NCI-H1417 treated with DMSO at 0.1 percent for 48 hours (cell line): ENCODE measurements around the gene SRP68.

Experiments used
- DNase-seq: peaks from one replicate; lab custom pipeline; 2025; lab: John Stamatoyannopoulos, UW

The SRP68 gene

DNA sequence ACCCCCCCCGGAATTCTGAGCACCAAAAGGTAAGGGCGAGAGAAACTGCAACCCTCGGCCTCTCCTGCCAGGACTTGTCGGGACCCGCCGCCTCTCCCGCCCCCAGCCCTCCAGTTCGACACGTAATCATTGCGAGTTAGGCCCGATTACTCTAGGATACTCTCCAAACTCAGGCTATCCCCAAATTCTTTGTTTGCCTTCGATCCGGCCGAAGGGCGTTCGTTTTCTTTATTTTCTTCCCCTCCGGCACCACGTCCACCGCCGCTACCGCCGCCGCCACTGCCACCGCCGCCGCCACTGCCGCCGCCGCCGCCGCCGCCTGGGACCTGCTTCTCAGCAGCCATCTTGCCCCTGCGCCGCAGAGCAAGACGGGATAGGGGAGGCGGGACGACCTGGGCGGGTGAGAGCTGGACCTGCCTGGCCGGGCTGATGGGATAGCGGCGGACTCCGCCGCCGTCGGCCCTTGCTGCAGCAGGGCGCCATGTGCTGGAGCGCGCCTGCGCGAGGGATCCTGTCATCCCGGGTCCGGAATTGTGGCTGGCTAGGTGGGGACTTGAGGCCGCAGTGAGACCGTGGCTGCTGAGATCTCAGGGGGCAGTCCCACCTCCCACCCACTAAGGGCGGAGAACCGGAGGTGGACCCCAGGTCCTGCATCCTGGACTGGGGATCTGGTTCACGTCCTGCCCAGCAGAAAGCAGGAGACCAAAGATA lies at the start of gene SRP68:
SRP68 (minus strand) TSS at position 370 of the 711 bp plus-strand sequence; CDS start at position 344, 26 bp downstream.
- peak; percentile 62 for DNase-seq

DNA sequence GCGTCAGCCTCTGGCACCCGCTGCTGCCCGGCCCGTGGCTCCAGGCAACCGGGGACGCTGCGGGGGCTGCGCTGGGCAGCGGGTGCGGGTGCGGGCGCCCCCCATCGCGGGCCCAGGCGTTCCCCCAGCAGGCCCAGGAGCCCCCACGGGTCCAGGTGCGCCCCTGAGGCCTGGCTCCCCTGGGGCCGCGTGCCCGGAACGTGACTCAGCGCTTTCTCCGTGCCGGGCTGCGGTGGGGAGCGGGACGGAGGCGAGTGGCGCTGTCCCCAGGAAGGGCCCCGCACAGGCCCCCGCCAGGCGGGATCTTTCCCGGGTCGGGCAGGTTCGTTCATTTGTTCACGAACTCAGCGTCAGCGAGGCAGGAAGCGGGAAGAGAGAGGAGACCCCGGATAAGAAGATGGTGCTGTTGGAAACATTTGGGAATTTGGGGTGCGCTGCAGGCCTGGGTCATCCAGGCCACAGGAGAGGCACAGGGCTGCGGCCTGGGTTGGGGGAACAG lies 49.7 kb upstream of the SRP68 start:
- DNase-seq, result no peak

DNA sequence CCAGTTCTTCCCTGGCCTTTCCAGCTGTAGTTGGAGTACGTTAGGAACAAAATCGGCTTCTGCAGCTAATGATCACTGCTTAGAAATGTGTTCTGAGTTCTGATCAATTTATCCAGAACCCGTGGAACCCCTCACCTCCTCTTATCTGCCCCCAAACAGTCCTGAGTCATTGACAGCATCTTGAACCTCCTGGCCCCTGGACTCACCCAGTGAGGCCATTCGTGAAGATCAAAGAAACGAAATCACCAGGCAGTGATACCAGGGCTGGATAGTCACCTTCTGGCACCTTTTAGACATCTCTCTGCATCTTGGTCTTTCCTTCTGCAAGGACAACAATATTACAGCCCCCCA lies 48.3 kb upstream of the SRP68 start:
- DNase-seq, result no peak

DNA sequence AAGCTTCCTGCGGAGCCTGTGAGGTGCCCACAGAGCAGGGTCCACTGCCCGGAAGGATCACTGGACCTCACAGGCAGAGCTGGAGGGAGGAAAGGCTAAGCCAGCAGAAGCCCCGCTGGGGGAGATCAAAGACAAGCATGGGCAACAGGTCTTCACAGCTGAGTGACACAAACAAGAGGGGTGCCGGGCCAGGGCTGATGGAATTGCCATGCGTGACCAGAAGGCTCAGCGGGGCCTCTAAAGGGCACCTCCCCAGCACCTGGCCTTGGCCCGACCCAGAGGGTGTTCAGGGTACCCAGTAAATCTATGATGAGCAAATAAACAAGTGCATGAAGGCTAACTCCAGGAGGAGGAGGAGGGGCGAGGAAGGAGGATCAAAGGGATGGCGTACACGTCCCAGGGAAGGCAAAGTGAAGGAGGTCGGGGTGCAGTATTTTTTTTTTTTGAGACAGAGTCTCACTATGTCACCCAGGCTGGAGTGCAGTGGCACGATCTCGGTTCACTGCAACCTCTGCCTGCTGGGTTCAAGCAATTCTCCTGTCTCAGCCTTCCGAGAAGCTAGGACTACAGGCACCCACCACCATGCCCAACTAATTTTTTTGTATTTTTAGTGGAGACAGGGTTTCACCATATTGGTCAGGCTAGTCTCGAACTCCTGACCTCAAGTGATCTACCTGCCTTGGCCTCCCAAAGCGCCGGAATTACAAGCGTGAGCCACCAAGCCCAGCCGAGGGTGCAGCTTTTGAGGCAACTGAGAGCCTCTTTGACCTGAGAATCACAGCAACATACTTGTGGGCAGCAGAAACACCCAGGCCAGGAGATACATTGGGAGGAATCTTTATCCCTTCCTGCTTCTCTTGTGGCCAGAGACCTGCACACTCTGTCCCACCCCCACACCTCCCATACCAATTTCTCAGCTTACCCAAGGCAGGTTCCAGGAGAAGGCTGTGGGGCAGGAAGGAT lies 47.4 kb upstream of the SRP68 start:
- DNase-seq, result no peak

DNA sequence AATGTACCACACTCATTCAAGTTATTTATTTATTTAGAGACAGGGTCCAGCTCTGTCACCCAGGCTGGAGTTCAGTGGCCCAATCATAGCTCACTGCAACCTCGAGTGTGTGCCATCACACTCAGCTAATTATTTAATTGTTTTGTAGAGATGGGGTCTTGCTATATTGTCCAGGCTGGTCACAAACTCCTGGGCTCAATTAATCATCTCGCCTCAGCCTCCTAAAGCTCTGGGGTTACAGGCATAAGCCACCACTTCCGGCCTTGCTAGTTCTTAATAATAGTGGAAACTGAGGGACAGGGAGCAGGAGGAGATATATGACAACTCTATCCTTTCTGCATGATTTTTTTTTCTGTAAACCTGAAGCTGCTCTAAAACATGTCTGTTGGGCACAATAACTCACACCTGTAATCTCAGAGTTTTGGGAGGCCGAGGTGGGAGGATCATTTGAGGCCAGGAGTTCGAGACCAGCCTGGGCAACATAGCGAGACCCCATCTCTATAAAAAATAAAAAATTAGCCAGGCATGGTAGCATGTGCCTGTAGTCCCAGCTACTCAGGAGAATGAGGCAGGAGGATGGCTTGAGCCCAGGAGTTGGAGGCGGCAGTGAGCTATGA lies 42.9 kb upstream of the SRP68 start:
- no peak for DNase-seq

DNA sequence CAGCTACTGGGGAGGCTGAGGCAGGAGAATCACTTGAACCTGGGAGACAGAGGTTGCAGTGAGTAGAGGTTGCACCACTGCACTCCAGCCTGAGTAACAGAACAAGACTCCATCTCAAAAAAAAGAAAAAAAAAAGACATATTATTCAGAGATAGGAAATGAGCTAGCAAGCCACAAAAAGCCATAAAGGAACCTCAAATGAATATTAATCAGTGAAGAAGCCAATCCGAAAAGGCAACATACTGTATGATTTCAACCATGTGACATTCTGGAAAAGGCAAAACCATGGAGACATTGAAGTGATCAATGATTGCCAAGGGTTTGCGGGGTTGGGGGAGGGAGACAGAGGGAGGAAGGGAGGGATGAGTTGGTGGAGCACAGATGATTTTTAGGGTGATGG lies 39.6 kb upstream of the SRP68 start:
- DNase-seq, result no peak

DNA sequence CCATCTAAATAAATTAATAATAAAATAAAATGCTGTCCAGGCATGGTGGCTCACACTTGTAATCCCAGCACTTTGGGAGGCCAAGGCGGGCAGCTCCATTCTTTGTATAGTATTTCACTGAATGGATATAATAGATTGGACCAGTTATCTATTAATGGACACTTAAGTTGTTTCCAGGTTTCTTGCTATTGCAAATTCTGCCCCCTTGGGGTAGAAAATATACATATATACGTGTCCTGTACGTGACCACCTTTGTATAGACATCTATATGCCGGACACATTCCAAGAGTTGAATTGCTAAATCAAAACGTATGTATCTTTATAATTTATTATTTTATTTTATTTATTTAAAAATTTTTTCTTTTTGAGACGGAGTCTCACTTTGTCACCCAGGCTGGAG lies 35.2 kb upstream of the SRP68 start:
- DNase-seq, result no peak

DNA sequence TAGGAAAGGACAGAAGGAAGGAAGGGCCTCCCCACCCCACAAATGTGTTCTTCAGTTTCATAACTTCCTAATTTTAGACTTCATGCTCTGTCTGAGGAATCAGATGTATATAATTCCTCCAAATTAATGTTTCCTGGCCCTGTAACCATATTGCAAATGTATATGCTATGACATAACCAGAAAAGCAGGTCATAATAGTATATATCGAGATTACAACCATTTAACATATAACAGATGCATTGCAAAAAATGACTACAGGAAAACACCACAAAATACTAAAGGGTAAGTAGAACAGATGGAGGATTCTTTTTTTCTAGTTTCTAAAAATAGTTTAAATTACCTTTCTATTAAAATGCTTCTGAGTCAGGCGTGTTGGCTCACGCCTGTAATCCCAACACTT lies 34.4 kb upstream of the SRP68 start:
- no peak for DNase-seq

DNA sequence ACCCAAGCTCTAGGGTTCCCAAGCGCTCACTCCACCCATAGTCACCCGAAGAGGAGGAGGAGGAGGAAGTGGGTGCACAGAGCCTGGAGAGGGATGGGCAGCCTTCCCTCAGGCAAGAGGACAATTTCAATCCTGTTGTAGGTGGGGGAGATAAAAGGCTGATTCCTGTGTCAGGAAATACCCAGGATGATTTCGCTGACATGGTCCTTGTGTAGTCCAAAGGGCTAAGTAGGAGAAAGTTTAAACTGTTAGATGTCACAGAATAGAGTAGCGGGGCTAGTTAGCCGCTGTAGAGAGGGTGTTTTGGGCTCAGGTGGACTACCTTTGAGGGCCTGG lies 32.5 kb upstream of the SRP68 start:
- DNase-seq, result no peak

DNA sequence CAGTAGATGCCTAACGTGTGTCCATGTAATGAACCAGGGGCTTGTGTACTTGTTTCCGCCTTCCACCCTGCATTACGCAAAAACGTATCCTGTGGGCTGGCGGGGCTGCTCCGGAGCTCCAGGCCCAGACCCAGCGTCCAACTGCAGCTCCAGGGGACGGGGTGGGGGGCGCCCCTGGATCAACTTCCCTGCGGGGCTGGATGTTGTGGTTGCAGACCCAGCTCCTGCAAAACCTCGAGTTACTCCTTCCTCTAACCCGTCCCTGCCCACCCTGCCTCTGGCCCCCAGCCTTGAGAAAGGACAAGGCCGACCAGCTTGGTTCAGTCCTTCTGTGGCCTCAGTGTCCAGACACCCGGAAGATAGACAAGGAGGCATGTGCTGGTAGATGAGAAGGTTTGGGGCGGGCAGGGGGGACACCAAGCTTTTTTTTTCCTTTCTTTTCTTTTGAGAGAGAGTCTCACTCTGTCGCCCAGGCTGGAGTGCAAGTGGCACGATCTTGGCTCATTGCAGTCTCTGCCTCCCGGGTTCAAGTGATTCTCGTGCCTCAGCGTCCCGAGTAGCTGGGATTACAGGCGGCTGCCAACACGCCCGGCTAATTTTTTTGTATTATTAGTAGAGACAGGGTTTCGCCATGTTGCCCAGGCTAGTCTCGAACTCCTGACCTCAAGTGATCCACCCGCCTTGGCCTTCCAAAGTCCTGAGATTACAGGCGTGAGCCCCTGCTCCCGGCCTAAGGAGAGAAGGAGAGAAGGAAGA lies 32.0 kb upstream of the SRP68 start:
- DNase-seq, result no peak

DNA sequence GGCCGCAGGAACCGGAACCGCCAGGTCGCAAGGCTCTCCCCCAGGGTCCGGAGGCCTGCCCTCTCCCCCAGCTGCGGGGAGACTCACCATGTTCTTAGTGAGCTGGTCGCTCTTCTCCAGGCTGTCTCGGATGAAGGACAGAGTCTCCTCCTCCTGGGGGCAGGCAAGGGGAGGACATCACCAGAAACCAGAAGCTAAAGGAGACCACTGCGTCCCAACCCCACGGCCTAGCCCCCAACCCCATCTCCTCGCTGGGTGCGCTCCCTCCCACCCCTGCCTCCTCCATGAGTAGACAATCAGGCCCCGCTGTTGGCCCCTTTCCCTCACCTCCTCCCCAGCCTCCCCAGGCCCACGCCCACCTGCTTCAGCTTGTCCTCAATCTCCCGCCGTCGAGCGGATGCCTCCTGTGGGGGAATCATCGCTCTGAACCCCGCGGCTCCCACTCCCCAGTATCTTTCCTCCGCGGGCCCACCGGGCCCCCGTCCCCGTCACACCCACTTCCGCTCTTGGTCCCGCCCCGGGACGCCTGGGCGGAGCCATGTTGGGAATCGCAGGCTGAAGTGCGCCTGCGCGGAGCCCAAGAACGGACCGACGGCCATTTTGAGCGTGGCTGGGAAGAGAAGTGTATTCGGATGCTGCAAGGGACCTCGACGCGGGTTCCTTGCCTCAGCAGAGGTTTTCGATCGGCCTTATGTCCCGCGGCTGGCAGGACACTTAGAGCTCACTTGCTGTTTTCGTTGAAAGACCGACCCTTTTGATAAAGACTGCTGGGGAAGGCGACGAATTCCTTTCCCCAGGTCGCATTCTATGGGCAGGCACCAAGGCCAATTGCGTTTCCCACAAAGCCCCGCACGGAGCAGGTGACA lies 31.2 kb upstream of the SRP68 start, which contains the start of gene EXOC7:
EXOC7 (minus strand) TSS at position 514 of the 866 bp plus-strand sequence; CDS start at position 419, 95 bp downstream.
- peak; percentile 30 for DNase-seq

DNA sequence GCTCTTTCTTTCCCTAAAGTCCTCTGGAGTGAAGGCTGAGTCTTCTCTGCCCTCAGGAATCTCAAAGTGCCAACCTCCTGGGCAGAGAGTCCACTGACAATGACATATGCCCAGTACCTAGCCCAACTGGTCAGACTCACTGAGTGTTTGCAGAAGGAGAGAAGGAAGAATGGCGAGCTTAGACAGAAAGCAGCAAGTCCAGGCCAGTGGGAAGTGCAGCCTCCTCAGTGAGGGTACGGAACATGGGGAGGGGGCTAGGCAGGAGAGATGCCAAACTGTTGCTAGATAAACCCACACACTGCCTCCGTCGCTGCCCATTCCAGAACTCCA lies 30.6 kb upstream of the SRP68 start:
- no peak for DNase-seq

DNA sequence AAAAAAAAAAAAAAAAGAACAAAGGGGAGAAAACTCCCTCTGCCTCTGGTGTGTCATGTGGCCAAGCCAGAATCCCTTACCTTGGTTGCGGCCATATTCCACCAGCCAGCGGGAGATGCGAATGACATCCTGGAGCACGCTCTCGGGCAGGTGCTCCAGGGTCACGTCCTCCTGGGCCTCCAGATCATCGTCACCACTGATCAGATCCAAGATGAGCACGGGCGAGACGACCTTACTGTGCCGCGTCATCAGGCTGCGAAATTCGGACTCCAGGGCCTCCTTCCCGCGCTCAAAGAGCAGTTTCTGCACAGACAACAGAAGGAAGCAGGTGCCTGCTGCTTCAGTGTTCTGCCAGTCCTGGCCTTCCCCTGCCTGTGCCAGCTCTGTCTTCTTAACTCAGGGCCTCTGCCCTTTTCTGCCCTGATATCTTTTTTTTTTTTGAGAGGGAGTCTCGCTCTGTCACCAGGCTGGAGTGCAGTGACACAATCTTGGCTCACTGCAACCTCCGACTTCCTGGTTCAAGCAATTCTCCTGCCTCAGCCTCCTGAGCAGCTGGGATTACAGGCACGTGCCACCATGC lies 25.5 kb upstream of the SRP68 start:
- DNase-seq, result no peak

DNA sequence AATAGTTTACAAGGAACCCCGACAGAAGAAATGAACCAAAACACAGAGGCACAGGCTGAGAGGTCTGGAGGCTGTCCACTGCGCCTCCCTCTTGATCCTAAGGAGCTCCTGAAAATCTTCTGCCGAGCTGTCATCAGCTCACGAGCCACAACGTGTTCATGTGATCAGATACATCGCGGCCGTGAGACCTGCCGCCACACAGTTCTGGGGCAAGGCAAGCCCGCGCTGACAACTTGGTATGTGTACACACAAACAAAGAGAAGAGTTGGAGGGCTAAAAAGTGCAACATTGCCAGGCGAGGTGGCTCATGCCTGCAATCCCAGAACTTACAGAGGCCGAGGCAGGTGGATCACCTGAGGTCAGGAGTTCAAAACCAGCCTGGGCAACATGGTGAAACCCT lies 23.6 kb upstream of the SRP68 start:
- no peak for DNase-seq

DNA sequence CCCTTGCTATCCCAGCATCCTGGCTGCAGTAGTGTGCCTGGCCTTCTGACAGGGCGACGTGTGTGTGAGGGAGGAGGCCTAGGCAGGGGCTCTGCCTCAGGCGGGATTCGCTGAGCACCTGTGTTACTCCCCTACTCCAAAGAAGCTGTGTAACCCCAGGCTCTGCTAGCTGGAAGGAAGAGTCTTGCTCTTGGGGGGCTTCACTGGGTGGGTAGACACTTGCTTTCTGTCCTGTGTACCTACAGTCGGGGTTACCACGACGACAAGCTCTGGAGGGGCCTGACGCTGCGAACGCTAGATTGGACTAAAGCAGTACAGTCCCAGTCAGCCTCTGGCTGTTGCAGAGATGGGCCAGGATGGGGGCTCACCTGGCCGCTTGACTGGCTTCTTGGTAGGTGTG lies 21.7 kb upstream of the SRP68 start:
- DNase-seq, result no peak

DNA sequence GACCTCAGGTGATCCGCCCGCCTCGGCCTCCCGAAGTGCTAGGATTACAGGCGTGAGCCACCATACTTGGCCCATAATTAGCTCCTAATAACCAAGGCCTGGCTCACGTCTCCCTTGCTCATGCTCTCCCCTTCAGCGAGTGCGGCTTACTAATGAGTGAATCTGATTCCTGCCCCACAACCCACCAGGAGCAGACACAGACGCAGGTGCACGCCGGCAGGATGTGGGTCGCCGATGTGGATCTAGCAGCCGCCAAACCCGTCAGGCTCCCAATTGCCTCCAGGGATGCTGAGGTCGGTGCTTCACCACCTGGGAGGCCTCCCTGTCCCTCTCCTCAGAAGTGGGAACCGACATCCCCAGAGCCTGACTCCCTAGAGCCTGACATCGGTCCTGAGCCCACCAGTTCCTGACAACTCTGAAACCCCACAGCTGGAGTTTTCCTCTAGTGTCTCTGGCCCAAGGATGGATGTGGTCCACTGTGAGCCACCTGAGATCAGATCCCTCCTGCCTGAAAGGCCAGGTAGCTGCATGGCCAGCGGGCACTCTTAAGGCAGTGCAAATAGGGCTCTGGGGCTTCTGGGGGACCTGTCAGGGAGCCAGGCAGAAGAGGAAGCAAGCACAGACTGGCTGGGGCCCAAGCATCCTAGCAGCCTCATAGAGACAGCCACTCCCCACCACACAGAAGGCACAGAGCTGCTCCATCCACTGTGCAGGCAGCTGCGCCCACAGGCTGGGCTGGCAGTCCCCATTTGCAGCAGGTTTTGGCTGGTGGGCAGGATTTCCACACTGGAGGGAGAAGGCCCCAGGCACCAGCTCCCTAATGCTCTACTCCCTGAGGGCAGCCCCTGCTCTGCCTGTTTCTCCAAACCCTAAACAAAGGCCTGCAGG lies 20.5 kb upstream of the SRP68 start:
- no peak for DNase-seq

DNA sequence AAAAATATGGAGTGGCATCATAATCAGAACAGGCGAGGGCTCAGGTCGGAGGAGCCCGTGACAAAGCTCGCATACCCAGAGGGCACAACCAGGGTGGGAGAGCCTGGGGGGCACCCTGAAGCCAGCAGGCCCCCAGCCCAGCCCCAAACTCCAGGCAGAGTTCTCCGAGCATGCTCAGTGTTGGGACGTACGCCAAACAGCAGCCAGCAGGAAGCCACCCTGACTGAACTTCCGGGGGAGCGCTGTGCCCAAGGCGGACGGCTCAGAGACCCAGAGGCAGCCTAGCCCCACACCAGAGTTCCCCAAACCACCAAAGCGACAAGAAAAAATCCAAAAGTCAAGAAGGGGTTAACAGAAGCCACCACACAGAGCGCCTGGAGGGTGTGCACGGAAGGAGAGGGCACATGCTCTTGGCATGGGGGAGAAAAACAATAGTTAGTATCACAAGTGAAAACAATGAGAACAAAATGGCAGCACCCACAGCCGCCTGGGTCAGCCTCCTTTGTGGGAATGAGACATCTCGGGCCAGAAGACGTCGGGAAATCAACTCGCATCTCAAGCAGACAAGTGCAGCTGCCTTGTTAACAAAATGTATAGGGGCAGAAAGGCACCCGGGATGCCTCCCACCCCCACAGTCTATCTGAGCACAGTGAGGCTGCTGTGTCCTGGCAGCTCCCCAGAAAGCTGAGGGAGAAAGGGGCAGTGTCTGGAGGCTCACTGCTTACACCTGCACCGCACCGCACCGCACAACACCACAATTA lies 19.4 kb upstream of the SRP68 start:
- no peak for DNase-seq

DNA sequence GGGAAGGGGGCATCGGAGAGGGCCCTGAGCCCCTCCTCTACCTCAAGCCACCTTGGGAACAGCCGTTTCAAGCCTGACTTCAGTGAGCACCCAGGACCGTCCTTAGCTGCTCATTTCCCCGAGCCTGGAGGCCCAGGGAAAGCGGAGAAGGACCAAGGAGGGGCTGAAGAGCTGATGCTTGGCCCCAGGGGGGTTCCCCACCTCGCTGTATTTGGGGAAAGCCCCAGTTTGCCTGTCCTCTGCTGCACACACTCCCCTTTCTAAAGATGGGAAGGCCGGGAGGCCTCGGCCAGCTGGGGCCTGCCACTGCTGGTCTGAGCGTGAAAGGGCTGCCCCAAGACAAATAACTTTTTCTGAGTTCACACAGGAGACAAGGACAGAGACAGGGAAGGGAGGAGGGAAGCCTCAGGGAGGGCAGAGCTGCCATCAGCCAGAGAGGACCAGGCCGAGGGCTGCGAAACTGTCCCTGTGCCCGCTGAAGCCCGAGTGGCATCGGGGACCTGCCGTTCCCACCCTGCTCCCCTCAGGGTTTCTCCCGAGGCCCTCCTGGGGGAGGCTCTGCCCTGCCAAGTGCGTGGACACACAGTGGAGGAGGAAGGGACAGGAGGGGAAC lies 18.3 kb upstream of the SRP68 start:
- no peak for DNase-seq
